GM19452 (cell line): ENCODE data around the gene GRK4.
"Not testable (repeated sequence)": the region's sequence is repeated elsewhere in the genome, so short reads cannot be mapped to it uniquely, and the experiment has no call there.

Experiments
- ATAC-seq: cut with Tn5 transposase; IDR thresholded peaks from one replicate; pipeline ENCODE4 v1.9.1; 2021; ENCODE audit not compliant: unreplicated experiment

The GRK4 gene

DNA sequence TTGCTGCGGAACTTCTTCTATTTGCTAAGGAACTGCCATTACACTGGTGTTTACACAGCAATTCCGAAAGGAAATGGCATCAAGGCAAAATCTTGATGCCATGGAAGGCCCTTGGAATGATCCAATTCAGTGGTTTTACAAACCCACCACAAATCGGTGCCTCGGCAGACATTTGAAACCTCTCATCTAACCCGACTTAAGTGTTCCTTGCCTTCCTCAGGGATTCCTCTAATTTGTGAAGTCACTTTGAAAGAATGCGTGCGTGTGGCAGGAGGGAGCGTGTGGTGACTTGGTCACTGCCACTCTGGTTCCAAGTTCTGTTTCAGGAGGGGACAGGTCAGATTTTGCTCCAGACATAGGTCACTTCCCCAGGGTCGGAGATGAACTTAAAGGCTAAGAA lies 4.9 kb upstream of the GRK4 start:
- no peak for ATAC-seq

DNA sequence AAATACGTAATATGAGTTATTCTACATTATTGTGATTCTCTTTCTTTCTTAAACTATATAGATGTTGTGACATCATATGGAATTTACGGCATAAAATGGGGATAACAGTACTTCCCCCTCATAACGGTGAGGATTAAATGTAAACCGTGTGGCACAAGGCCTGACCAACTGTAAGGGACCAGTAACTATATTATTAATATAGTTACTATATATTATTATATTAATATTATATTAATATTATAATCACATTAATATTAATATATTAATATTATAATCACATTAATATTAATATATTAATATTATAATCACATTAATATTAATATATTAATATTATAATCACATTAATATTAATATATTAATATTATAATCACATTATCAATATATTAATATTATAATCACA lies 2.9 kb upstream of the GRK4 start:
- ATAC-seq = not testable (repeated sequence)

DNA sequence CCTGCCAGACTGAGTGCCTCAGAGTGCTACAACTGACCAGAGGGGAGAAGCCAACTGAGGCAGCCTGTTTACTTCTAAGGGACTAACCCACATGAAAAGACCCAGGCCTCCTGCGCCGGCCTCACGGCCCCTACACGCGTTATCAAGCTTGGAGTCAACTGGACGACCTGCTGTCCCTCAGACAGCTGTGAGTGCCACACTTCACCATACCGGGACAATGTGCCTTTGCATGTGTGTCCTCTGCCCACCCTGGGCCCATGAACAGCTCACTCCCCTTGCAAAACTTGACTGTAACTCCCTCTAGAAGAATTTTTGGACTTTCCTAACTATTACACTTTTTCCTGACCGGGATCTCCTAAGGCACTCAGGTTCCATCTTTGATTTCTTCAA lies 2.0 kb upstream of the GRK4 start:
- no peak for ATAC-seq

DNA sequence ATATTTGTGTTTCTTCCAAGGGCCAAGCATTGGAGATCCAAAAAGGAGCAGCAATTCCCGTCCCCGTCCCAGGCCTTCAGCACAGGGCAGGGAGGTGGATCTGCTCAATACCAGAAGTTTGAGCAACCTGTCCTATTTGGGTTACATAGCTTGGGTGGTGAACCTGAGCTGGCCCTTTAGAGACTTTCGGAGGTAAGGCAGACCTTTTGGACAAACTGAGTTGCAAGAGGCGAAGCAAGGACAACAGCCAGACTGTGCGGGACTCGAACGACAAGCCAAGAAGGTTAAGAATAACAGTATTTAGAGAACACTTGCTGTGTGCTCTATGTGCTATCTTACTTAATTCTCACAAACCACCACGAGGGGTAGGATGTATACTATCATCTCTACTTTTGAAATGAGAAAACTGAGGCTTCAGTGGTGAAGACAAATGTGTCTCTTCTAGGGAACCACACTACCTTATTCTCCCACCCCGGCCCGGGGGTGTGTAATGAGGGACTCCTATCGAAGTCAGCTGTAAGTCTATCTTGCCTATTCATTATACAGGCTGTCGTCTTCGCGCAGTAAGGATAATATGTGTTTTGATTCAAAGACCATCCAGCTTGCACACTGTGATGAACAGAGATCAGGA lies 1.4 kb upstream of the GRK4 start:
- no peak for ATAC-seq

DNA sequence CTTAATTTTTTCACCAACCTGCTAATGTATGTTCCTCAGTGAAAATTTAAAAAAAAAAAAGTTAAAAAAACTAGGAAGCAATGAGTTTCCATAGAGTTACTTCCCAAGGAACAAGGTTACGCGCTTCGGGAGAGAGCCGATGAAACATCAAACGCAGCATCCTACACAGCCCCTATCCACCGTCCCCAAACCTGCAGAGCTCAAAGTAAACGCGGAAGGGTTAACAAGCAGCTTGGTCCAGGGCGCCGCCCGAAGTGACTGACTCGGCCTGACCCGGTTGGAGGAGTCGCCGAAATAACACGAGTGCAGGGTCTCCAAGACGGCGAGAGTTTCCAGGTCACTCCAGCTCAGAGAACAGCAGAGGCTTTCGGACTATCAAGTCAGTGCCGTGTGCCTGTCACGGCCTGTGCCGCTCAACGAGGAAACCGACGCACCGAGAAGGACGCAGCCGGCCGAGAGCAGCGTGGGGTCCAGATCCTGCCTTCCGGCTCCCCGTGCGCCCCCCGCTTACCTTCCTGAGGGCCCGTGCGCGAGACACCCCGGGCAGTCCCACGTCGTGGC lies 677 bp upstream of the GRK4 start:
- peak; percentile 28 for ATAC-seq

DNA sequence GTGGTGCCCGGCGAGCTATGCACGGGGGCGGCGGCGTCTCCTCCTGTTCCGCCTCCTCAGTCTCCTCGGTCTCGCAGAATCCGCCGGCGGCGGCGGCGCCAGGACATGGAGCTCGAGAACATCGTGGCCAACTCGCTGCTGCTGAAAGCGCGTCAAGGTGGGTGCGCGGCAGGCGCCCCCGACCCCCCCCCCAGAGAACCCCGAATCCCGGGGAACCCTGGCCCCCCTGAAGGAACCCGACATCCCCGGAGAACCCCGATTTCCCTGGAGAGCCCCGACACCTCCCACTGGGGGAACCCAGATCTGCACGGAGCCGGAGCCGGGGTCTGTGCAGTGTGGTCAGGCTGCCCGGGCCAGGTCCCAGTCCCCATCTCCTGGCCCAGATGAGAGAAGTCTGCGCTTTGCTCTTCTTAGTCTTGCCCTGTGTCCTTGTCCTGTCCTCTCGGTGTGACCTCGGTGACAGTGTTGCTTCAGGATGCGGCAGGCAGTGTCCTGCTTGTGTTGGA lies 648 bp downstream of the GRK4 start:
- ATAC-seq = no peak

DNA sequence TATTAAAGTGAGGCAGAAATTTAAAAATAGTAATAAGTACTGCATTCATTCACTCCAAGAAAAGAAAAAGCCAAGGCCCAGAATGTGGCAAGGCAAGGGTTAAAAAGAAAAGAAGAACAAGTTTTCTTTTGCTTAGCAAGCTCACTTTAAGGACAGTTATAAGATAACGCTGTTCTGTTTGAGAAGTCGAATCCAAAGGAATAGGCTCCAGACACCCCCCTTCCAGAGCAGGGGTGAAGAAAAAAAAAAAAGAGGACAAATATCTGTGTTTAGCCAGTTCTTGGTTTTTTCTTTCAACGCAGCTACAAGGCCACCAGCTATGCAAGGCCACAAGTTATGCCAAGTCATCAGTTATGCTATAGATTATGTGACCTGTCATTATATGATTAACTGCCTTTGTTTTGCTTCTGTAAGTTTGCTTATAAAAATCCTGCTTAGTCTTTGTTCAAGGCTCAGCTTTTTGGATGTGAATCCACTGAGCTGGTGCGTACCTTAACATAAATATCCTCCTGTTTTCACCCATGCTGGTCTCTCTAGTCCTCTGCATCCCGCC lies 1.4 kb downstream of the GRK4 start:
- no peak for ATAC-seq

DNA sequence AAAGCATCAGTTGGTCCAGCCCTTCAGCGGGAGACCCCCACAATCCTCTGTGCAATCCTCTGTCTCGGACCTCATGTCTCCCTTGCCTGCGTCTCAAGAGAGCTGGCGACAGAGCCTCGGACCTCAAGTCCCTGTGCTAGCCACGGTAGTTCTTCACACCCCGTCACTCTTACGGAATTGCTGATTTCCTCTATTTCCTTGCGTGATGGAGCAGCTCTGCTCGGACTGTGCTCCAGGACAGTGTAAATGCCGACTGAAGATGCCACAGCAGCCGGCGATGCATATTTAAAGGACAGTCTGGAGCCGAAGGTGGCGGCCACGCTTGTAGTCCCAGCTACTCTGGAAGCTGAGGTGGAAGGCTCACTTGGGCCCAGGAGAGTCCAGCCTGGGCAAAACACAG lies 1.9 kb downstream of the GRK4 start:
- no peak for ATAC-seq

DNA sequence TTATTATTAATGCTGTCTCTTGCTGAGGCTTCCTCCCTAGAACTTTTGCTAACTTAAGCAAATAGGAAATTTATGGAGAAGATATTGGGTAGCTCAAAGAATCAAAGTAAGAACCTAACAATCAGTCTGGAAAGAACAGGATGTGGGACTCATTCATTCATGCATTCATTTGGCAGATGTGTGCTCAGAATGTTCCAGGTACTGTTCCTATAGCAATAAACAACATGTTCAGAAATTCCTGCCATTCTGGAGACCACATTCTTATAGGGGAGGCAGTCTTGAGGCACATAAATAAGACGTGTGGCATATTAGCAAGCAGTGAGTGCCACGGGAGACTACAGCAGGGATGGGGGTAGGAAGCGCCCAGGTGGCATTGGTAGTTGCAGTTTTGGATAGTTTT lies 5.0 kb downstream of the GRK4 start:
- ATAC-seq = no peak

DNA sequence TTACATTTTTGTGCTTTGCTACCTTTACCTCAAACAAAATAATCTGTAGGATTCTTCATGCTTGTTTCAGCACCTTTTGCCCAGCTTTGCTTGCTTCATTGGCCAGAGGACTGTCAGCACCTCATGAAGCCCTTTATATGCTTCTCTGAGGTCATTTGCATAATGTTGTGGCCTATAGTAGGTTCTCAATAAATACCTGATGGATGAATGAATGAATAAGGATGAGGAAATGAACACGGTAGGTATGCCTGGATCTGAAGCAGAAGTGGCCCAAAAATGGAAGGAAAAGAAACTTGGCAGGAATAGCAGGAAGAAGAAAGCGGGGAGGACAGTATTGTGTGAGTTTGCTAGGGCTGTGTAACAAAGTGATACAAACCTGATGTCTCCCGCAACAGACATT lies 7.9 kb downstream of the GRK4 start:
- ATAC-seq = no peak

DNA sequence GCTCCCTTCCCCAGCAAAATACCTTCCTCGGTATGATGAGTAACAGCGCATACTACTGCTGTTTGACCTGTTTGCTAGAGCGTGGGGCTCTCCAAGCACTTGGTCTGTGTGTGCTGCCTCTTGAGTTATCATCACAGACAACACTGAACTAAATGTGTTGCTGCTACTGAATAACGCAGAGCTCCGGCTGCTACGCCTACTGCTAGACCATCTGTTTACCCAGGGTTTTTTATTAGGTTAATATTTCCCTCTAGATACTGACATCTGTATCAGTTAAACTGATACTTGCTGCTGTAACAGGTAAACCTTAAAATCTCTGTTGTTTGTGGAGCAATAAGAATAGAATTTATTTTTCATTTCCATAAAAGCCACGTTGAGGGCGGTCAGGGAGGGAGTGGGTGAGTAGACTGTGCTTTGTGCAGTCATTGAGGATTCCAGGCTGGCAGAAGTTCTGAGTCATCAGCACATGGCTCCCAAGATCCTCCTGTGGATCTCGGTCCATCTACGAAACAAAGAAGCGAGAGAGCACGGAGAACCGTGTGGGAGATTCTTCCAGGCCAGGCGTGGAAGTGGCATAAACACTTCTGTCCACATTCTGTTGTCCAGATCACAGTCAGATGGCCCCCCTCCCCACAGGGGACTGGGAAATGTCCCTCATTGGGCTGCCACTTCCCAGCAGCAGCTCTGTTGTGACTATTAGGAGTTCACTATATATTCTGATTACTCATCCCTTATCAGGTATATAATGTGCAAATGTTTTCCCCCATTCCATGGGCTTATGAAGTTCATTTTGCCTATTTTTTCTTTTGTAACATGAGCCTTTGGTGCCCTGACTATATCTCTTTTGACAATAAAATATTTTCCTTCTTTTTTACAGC lies 14.1 kb downstream of the GRK4 start:
- no peak for ATAC-seq

DNA sequence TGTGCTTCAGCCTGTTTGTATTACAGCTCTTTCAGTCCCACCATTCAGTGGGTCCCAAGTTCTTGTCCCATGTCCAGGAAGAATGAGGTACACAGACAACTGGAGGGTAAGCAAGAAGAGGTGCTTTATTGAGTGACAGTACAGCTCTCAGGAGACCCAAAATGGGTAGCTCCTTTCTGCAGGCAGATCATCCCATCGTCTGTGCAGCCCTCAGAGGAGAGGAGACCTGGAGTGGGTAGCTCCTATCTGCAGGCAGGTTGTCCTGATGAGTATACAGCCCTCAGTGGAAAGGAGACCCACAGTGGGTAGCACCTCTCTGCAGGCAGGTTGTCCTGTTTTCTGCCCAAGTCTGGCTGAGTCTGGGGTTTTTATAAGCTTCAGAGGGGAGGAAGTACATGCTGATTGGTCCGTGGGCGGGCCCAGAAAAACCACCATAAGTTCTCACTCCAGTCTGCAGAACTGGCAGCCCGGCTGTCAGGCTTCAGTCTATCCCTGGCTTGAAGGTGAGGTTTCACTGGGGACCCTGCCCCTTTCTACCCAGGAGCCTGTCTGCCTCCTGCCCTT lies 18.0 kb downstream of the GRK4 start:
- no peak for ATAC-seq

DNA sequence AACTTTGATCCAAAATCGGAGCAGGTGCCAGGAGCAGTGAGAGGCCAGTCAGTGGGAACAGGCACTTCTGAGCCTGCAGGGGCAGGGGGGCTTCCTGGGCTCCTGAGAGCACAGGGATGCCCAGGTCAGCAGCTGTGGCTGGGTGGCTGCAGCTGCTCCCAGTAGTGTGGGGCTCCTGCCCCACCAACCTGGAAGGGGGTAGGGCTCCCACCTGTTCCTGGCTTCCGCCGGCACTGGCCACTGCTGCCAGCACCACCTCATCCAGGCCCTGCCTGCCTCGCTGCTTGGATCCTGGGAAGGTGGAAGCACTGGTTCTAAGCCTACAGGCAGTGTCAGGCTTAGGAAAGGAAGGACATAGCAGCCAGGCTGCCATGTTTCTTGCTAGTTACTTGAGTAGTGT lies 18.6 kb downstream of the GRK4 start:
- ATAC-seq = no peak

DNA sequence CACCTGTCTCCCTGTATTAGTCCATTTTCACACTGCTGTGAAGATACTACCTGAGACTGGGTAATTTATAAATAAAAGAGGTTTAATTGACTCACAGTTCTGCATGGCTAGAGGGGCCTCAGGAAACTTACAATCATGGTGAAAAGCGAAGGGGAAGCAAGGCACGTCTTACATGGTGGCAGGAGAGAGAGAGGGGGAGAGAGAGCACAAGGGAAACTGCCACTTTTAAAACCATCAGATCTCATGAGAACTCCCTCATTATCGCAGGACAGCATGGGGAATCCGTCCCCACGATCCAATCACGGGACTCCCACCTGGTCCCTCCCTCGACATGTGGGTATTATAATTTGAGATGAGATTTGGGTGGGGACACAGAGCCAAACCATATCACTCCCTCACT lies 20.3 kb downstream of the GRK4 start:
- not testable (repeated sequence) for ATAC-seq

DNA sequence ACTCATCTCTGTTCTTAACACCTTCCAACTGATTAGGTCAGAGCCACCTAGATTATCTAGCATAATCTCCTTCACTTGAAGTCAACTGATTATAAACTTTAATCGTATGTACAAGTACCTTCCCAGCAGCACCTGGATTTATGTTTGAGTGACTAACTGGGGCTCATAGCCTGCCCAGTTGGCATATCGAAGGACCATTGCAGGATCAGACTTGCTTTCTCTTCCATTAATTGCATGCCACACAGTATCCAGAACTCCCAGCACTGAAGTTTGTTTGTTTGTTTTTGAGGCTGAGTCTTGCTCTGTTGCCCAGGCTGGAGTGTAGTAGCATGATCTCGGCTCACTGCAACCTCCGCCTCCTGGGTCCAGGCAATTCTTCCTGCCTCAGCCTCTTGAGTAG lies 27.9 kb downstream of the GRK4 start:
- no peak for ATAC-seq

DNA sequence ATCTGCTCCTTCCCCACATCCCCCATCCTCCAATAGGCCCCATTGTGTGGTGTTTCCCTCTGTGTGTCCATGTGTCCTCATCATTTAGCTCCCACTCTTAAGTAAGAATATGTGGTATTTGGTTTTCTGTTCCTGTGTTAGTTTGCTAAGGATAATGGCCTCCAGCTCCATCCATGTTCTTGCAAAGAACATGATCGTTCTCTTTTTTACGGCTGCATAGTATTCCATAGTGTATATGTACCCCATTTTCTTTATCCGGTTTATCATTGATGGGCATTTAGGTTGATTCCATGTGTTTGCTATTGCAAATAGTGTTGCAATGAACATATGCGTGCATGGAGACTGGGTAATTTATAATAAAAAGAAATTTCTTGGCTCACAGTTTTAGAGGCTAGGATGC lies 31.5 kb downstream of the GRK4 start:
- no peak for ATAC-seq

DNA sequence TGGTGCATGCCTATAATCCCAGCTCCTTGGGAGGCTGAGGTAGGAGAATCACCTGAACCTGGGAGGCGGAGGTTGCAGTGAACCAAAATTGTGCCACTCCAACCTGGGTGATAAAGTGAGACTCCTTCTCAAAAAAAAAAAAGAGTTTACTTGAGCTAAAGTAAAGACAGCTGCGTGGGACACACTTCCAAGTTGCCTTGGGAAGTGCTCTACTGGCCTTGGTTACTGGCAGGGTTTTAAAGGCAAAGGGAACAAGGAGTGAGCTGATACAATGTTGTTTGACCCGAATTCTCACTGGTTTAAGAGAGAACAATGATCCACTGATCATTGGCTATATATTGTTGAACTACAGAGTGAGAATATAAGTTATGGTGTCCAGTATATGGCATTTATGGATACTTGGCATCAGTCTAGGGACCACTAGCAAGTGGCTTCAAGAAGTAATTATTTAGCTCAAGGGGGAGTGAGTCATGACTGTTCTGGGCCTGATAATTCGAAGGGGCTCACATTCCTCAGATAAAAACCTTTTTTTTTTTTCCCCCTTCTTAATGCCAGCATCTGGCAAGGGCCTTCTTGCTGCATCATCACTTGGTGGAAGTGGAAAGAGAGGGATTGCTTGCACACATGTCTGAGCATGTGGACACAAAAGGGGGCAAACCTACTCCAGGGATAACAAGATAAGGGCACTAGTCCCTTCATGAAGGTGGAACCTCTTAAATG lies 32.3 kb downstream of the GRK4 start:
- no peak for ATAC-seq

DNA sequence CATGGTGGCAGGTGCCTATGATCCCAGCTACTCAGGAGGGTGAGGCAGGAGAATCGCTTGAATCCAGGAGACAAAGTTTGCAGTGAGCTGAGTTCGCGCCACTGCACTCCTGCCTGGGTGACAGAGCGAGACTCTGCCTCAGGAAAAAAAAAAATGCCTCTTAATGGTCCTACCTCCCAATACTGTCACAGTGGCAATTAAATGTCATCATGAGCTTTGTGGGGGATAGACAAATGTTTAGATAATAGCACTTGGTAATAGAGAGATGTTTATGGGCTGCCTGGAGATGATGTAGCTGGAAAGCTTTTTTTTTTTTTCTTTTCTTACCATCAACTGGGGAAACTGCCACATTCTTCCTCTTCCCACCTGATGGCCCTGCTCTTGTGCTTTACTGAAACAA lies 33.0 kb downstream of the GRK4 start:
- ATAC-seq = no peak

DNA sequence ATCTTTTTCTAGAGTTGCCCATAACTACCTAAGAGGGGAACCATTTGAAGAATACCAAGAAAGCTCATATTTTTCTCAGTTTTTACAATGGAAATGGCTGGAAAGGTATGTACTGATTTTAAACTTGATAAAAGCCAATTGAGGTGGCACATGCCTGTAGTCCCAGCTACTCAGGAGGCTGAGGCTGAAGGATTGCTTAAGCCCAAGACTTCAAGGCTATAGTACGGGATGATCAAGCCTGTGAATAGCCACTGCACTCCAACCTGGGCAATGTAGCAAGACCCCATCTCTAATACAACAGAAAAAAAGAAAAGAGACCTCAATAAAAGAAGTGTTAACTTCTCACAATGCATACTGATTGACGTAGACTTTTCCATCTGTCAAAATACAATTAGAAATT lies 44.4 kb downstream of the GRK4 start:
- ATAC-seq = no peak

DNA sequence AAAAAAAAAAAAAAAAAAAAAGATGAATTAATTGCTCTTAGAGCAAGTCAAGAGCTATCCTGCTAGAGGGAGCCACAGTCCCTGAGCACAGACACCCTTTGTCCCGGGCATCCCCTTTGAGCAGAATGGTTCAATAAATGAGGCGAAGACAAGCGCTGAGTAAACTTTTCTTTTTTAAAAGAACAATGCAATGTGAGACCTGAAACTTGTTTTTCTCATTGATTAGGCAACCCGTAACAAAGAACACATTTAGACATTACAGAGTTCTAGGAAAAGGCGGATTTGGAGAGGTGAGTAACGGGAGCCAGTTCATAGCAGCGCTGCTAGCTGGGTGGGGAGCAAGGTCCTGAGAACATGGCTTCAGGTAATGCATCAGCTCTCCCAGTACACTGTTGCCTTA lies 46.1 kb downstream of the GRK4 start:
- ATAC-seq = no peak

DNA sequence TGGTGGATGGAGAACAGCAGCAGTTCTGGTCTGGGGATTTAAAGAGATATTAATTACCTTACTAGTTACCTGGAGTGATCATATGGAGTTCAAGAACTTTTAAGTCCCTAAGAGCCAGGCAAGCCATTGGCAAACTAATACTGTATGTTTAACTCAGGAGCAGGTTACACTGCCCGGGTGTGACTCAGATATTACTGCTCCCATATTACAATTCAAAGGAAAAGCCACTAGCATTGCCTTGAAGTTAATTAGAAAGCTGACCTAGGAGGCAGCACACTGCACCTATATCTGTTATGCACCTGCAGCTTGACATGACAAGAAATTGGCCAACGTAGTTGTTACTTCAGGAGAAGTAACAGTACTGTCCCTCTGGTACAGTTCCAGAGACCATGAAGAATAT lies 47.2 kb downstream of the GRK4 start:
- ATAC-seq = no peak
